Peyer's patch (tissue), 4 donors: ENCODE results near the gene THRSP.

Experiments
- CTCF ChIP-seq, 6 experiments: fragments of 450-650 bp in 4 of 6; fragments of 200-600 bp in 2 of 6; sonication (generic) in 1 of 6; IDR thresholded peaks; one replicate each; pipeline ENCODE4 v1.5.1; 2017 to 2019; ENCODE audit warnings: antibody characterized with exemption in 6 of 6, mild to moderate bottlenecking in 3 of 6, moderate library complexity in 1 of 6
- POLR2A ChIP-seq, 2 donors: fragments of 450-650 bp; IDR thresholded peaks; one replicate each; pipeline ENCODE4 v1.5.1; 2017; ENCODE audit warnings: antibody characterized with exemption in 2 of 2, mild to moderate bottlenecking in 2 of 2, moderate library complexity in 2 of 2

GRCh38 chr11:78100676-78101472 lies 37.2 kb downstream of the THRSP start:
- TF ChIP-seq CTCF (IDR thresholded peaks at IDR 0.05) (no peak), POLR2A (IDR thresholded peaks at IDR 0.05) (no peak)
